HG02884 (cell line): ENCODE data around the gene RGS16.
"Not testable (repeated sequence)": the region's sequence is repeated elsewhere in the genome, so short reads cannot be mapped to it uniquely, and the experiment has no call there.

Experiments
- ATAC-seq: cut with Tn5 transposase; IDR thresholded peaks from one replicate; pipeline ENCODE4 v1.9.1; 2021; ENCODE audit warnings: mild to moderate bottlenecking, moderate library complexity; ENCODE audit not compliant: unreplicated experiment

The RGS16 gene, protein sequence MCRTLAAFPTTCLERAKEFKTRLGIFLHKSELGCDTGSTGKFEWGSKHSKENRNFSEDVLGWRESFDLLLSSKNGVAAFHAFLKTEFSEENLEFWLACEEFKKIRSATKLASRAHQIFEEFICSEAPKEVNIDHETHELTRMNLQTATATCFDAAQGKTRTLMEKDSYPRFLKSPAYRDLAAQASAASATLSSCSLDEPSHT

DNA sequence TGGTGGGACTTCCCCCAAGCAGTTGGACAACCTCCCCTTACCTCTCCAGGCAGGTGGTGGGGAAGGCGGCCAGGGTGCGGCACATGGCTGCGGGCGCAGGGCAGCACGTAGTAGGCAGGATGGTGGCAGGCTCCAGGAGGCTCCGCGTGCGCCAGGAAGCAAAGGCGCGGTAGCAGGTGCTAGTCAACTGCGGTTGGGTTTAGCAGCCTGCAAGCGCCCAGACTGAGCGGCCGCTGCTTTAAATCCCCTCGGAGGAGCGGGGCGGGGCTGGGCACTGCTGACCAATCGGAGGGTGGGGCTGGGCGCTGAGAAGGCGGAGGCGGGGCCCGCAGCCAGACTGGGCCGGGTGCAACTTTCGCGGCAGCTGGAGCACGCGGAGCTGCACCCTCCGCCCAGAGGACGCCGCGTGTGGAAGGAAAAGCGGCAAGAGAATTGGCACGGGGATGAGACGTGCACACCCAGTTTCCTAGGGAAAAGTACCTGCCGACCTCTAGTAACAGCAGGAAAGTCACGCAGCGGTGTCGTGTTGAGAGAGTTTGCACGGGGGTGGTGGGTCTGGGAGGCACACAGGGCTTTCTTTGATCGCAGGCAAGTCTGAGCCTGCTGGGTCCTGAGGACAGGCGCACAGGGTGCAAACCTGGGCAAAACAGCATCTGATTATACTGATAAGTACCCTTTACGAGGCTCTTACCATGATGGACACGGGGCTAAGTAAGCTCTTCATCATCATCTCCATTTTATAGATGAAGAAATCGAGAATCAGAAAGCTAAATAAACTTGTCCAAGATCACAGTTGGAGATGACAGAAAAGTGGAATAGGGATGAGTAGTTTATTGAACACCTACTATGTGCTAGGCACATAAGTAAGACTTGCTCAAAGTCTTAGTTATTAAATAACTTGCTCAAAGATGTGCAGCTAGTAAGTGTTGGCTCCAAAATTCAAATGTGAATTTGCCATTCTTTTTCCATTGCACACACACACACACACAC is at the start of gene RGS16:
RGS16 (minus strand) TSS at position 215 of the 990 bp plus-strand sequence; CDS start at position 85, 130 bp downstream.
- ATAC-seq, result peak; percentile 91

DNA sequence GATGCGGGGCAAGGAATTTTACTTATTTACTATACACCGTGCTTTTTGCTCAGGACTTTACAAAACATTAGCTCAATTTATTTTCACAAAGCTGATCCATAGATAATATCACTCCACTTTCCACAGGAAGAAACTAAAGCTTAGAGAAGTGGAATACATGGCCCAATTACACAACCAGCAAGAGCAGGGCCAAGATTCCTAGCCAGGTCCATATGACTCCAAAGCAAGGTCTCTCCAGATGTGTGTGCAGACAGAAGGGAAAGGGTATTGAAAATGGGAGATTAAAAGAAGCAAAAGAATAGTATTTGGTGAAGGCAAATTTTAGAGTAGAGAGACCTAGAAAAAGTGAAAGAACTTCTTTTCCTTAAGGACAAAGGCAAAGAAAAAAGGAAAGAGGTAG is 49.8 kb upstream of the RGS16 start:
- no peak for ATAC-seq

DNA sequence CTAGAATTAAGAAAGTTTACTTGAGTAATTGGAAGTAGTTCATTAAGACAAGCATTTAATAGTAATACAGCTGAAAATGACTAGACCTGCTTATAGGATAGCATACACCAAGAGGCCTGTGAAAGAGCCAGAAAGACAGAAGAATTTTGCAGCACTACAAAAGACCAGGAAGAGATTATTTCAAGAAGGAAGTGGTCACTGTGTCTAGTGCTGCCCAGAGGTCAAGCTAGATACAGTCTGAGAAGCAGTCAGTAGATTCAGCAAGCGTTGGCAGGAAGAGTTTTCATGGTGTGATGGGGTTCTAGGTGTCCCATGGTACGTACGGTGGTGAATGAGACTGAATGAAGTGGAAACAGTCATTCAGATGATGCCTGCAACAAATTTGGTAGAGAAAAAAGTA is 48.7 kb upstream of the RGS16 start:
- ATAC-seq, result no peak

DNA sequence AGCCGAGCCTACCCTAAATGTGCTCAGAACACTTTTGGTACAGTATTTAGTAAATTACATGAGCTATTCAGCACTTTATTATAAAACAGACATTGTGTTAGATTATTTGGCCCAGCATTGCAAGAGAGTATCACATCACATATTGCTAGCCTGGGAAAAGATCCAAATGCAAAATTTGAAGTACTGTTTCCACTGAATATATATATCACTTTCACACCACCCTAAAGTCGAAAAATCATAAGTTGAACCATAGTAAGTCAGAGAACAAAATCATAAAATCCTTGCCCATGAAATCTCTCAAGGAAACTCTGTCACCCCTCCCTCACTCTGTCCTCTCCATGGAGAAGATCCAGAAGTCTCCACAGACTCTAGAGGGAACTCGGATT is 47.1 kb upstream of the RGS16 start:
- no peak for ATAC-seq

DNA sequence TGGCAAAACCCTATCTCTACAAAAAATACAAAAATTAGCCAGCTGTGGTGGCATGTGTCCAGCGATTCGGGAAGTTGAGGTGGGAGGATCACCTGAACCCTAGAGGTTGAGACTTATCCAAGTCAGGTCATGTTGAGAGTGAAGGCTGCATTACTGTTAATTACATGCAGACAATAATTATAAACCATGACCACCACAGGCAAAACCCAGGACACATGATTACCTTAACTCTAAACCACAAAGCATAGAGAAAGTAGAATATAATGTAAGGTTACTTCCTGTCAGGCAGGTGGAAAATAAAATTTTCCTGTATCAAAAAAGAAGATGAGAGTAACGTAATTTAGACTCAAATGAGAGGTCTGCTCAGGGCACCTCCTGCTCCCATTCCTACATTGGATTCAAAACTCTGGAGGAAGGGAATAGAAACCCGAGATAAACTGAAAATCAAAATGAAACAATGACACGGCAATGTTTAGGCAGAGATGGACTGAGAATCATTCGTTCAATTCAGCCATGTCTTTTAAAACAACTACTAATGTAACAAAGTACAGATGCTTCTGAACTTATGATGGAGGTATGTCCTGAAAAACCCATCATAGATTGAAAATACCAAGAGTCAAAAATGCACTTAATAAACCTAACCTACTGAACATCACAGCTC is 46.6 kb upstream of the RGS16 start:
- ATAC-seq, result no peak

DNA sequence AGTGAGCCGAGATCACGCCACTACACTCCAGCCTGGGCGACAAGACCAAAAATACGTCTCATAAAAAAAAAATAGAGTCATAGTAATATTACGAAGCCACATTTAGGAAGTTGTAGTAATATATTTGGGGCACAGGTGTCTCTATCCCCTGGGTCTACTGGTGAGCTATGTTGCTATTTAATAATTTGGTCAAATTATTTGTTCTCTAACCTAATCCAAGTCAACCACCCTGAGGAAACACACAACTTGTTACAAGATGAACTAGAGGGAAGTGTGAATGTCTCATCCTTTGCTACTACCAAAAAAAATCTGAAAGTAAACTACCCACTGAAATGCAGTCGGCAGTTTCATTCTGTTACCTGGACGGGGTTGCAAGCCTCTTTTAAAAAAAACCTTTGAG is 44.9 kb upstream of the RGS16 start:
- no peak for ATAC-seq

DNA sequence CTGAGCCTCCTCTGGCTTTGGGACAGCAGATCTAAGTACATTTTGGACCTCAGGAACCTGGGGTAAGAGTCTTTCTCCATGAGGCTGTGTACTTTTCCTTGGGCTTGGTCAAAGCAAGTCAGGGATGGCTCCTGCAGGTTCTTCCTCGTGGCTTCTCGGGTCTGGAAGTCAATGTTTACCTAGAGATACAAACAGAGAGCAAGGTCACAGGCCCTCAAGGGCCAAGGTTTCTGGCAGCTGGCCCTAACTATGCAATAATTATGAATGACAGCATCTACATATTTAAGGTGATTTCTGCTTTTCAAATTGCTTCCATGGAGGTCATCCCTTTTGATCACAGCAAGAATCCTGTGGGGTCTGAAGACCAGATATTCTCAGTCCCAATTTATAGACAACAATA is 42.5 kb upstream of the RGS16 start:
- ATAC-seq, result no peak

DNA sequence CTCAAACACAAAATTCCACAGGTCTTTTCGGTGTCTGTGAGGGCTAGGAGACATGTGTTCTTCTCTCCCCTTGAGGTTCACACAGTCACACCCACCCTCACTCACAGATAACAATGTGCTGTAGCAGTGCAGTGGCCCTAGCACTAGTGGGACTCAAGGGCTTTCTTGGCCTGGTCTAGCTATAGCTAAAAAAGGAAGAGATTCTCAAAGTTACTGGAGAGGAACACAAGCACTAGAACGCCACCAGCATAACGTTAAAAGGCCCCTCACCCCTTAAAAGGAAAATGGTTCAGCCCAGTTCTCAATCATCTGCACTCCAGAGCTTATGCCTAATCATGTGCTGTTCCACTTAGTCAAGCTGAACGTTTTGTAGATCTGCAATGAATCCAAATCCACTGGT is 40.7 kb upstream of the RGS16 start:
- no peak for ATAC-seq

DNA sequence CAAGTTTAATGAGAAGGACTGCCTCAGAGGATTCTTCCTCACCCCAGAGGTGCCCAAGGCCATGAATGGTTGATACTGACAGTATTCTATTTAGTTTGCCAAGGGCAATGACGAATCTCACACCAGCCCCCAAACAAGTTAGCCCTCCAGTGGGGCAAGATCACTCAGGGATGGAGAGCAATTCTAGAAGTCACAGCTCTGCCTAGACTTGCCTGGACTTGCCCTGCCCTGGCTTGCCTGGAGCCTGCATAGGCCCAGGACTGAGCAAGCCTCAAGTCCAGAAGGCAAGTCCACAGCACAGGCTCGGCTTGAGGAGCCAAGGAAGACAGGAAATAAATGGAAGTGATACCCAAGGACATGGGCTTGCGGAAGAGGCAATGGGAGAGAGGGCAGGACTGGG is 39.5 kb upstream of the RGS16 start:
- no peak for ATAC-seq

DNA sequence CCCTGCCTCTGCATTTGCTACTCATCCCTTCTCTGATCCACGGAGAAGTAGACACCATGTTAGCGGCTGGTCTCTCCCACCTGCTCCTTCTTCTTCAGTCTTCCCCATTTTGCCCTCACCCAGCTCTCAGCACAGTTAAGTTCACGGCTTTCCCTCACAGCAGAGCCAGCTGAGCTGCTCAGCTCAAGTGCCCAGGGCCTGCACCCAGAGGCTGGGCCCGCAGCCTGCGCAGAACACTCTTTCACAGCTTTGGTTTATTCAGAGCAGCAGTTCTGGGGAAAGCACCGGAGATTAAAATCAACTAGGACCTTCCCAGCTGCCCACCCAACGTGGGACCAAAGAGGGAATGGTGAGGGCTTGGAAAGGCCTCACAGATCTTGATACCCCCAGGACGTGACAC is 38.3 kb upstream of the RGS16 start:
- no peak for ATAC-seq

DNA sequence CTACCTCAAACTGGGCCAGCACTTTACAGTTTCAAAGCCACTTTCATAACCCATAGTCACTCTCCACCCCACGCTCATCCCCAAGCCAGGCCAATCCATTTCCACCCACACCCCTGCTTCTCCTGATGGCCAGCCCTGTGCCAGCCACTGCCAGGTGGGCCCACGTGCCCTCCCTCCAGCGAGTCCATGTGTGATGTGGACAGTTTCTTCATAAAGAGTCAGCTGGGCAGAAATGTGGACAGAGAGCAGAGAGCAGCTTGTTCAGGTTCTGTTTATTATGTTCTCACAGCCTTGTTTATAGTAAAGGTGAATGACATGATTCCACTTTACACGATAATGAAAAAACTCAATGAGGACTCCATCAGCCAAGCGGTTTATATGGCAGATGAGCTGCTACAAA is 37.4 kb upstream of the RGS16 start:
- no peak for ATAC-seq

DNA sequence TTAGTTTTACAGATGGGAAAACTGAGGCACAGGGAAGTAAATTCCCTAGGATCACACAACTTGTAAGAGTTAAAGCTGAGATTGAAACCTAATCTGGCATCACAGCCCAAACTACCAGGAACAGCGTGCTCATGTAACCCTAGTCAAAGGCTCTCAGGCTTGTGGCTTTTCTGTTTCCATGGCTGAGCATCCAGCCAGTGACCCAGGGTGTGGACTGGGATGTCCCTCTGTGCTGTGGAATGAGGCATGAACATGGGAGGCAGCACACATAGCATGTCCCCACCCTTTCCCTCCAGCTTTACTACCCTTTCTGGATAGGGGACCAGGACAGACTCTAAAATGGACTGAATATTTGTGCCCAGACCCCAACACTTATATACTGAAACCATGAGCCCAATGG is 35.1 kb upstream of the RGS16 start:
- ATAC-seq, result no peak

DNA sequence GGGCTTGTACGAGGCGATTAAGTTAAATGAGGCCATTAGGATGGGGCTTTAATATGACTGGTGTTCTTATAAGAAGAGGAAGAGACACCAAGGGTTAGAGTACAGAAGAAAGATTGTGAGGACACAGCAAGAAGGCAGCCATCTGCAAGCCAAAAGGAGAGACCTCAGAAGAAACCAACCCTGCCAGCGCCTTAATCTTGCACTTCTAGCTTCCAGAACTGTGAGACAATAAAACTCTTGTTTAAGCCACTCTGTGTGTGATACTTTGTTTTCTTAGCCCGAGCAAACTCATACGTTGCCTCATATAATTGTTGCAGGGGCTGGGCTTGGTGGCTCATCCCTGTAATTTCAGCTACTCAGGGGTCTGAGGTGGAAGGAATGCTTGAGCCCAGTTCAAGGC is 33.6 kb upstream of the RGS16 start:
- ATAC-seq, result no peak

DNA sequence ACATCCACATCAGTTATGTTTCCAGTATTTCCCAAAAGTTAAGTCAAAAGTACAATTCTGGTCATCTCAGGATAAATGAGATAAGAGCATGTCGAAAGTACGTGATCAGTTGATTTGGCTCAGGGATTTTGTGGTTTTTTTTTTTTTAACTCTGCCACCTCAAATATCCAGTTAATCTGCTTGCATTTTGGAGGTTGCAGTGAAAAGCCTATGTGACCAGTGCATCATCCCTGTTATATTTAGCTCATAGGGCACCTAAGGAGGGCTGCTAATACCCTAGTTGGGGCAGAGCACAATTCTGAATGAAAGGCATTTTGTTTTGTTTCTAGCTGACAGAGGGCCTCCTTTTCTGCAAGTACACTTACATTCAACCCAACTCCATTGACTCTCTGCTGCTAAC is 31.7 kb upstream of the RGS16 start:
- no peak for ATAC-seq

DNA sequence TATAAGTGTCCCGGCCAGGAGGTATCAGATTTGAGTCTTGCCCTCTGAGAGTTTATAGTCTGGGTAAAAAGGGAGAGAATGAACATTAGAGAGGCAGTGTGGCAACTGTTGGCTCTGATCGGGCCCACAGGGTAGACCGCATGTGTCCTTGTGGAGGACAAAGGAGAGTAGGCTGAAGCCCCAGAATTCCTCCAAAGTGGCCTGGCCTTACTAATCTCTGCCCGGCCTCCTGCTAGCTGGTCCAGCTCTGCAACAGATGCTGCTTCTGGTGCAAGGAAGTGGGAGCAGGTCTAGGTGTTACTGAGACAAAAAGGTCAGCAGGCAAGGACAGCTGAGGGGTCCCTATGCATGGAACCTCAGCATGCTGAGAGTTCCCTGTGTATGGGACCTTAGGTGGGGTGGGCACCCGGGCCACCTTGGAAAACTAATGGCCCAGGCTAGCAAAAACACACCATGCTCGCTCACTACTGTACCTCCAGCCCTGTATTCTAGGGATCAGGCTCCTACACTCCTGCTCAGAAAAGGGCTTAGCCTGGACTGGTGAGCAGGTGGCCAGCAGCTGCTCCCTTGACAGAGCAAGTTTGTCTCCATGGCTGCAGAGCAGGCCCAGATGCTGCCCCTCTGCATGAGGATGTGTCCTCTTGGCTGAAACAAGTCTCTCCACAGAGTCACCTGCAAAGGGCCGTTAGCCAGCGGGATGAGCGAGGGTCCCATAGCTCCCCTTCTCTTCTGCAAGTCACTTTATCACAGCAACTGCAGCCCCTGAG is 30.3 kb upstream of the RGS16 start:
- ATAC-seq, result no peak

DNA sequence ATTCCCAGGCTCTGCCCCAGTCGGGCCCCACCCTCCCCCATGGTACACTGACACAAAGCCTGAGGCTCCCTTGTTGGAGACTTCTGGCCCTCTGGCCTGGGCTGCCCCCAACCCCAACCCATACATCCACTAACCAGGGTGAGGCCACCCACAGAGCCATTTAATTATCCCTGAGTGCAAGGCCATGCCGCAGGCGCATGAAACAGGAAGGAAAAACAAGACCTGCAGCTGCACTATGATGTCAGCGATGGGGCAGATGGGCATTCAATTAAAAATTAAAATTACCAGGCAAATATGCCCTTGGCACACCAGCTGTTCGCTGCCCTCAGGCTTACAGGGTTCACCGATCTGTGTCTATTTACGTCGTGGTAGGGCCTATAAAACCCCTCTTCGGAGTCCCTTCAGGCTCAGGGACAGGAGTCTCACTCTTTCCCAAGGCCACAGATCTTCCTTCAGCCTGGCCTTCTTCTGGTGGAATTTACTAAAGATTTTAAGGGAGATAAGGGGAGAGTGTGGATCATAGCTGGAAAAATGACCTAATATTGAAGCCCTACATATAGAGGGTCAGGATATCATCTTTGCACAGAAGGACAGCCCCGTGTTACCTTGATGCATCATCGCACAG is 29.6 kb upstream of the RGS16 start:
- ATAC-seq, result no peak

DNA sequence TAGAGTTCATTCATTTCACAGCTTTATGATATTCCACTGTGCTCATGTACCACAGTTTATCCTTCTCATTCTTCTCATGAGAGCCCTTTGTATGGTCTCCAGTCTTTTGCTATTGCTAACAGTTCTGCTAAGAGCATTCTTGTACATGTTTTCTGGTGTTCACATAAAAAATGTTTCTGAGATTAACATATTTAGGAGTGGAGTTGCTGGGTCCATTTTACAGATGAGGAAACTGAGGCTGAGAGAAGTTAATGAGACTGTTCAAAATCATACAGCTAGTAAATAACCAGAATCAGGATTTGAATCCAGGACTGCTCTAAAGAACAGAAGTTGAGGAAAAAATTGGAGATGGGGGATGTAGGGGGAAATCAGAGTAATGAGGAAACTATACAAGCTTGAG is 28.8 kb upstream of the RGS16 start:
- no peak for ATAC-seq

DNA sequence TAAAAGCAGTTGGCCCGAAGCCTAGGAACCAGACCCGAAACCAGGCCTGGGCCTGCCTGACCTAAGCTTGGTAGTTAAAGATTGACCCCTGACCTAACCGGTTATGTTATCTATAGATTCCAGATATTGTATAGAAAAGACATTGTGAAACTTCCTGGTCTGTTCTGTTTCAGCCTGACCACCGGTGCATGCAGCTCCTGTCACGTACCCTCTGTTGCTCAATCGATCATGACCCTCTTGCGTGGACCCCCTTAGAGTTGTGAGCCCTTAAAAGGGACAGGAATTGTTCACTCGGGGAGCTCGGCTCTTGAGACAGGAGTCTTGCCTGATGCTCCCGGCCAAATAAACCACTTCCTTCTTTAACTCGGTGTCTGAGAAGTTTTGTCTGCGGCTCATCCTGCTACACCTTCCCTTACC is 28.3 kb upstream of the RGS16 start:
- ATAC-seq, result not testable (repeated sequence)

DNA sequence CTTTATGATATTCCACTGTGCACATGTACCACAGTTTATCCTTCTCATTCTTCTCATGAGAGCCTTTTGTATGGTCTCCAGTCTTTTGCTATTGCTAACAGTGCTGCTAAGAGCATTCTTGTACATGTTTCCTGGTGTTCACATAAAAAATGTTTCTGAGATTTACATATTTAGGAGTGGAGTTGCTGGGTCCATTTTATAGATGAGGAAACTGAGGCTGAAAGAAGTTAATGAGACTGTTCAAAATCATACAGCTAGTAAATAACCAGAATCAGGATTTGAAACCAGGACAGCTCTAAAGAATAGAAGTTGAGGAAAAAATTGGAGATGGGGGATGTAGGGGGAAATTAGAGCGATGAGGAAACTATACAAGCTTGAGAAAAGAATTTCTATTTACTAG is 27.8 kb upstream of the RGS16 start:
- ATAC-seq, result no peak

DNA sequence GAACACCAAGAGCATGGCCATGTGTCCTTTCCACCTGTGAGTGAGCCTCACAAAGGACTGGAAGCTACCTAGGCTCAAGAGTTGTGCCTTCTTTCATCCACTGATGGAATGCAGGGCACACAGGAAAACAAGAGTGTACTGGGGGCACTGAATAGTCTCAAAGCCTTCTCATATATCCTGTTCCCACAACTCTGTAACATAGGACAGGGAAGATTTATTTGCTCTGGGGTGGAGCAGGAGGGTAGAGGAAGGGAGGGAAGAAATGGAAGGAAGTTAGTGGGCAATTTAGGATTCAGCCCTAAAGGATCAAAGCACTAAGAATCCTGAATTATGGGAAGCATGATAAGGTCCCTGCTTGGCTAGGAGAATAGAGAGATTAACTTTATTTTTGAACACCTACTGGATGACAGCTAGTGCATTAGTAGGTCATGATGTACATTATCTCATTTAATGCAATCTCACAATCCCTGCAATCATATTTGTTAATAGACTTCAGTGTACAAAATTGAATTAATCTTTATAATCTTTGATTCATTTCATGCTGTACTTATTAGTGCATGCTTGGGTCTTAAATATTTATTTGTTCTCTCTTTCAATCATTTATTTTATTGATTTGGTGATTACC is 27.0 kb upstream of the RGS16 start:
- no peak for ATAC-seq
